ENCODE data around the gene ARSK.

- TF ChIP-seq CTCF (IDR thresholded peaks at IDR 0.05) (no peak), POLR2A (IDR thresholded peaks at IDR 0.05) (no peak), POLR2AphosphoS5 (IDR thresholded peaks at IDR 0.05) (no peak), EP300 (IDR thresholded peaks at IDR 0.05) (no peak)
Observed at GRCh38 chr5:95564450-95564849, 9.5 kb downstream of the ARSK start.

All from sigmoid colon (tissue), 4 donors.